NCI-H1417 treated with DMSO at 0.1 percent for 48 hours (cell line): Measurements from ENCODE around the gene S1PR1.

Experiments used
- DNase-seq: peaks from one replicate; lab custom pipeline; 2025; lab: John Stamatoyannopoulos, UW

The S1PR1 gene

GRCh38 chr1:101280049-101280592 lies 43.3 kb downstream of the S1PR1 start:
- no peak for DNase-seq

GRCh38 chr1:101280942-101281654 lies 44.3 kb downstream of the S1PR1 start:
- DNase-seq, result no peak

GRCh38 chr1:101281751-101282150 lies 44.9 kb downstream of the S1PR1 start:
- no peak for DNase-seq

GRCh38 chr1:101282314-101283038 lies 45.7 kb downstream of the S1PR1 start:
- no peak for DNase-seq

- no peak for DNase-seq
Observed at GRCh38 chr1:101283443-101283842, 46.6 kb downstream of the S1PR1 start.

GRCh38 chr1:101284021-101284420 lies 47.2 kb downstream of the S1PR1 start:
- DNase-seq, result no peak

- DNase-seq, result no peak
Observed at GRCh38 chr1:101284622-101285218, 47.9 kb downstream of the S1PR1 start.

GRCh38 chr1:101285922-101286570 lies 49.2 kb downstream of the S1PR1 start:
- DNase-seq, result no peak

- peak; percentile 16 for DNase-seq
Observed at GRCh38 chr1:101288491-101288944, 51.7 kb downstream of the S1PR1 start.

- DNase-seq, result no peak
Observed at GRCh38 chr1:101290119-101290921, 53.5 kb downstream of the S1PR1 start.
